Measurements from ENCODE around the gene ELK3.
A peak's percentile ranks its signal among the peaks of the same experiment; 100 is the strongest.

The ELK3 gene

GRCh38 chr12:96274331-96274730 lies 80.2 kb downstream of the ELK3 start:
- H3K4me3 ChIP-seq (ENCODE audit: low read depth, low read length) = no peak overlapping the region
- in situ Hi-C loops (cut with HindIII; ENCODE audit: low pct_ligation_motif_present, low sequenced_read_pairs) = no loop called here
- TF ChIP-seq, protein P1, sequence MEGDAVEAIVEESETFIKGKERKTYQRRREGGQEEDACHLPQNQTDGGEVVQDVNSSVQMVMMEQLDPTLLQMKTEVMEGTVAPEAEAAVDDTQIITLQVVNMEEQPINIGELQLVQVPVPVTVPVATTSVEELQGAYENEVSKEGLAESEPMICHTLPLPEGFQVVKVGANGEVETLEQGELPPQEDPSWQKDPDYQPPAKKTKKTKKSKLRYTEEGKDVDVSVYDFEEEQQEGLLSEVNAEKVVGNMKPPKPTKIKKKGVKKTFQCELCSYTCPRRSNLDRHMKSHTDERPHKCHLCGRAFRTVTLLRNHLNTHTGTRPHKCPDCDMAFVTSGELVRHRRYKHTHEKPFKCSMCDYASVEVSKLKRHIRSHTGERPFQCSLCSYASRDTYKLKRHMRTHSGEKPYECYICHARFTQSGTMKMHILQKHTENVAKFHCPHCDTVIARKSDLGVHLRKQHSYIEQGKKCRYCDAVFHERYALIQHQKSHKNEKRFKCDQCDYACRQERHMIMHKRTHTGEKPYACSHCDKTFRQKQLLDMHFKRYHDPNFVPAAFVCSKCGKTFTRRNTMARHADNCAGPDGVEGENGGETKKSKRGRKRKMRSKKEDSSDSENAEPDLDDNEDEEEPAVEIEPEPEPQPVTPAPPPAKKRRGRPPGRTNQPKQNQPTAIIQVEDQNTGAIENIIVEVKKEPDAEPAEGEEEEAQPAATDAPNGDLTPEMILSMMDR (IDR thresholded peaks at IDR 0.05; ENCODE audit: low read depth, low read length, missing control alignments) = no peak
- peak overlapping the region; percentile 27 for H3K27ac ChIP-seq
- H3K27me3 ChIP-seq (replicated peaks) = no peaks in the 10 kb centered on the region
- peaks cover 48% of the 10 kb centered on the region for H3K36me3 ChIP-seq (replicated peaks)
- no peak for DNase-seq

- Histone ChIP-seq H3K4me3 (ENCODE audit: low read depth, low read length) (no peak overlapping the region), H3K27me3 (replicated peaks) (no peaks in the 10 kb centered on the region), H3K27ac (no peak overlapping the region), H3K36me3 (replicated peaks) (peaks cover 84% of the 10 kb centered on the region)
- in situ Hi-C loops (cut with HindIII; ENCODE audit: low pct_ligation_motif_present, low sequenced_read_pairs) = no loop called here
- no peak for DNase-seq
- TF ChIP-seq, protein P1 (IDR thresholded peaks at IDR 0.05; ENCODE audit: low read depth, low read length, missing control alignments) = no peak
Measured at GRCh38 chr12:96285158-96285557, 91.0 kb downstream of the ELK3 start.

DNA sequence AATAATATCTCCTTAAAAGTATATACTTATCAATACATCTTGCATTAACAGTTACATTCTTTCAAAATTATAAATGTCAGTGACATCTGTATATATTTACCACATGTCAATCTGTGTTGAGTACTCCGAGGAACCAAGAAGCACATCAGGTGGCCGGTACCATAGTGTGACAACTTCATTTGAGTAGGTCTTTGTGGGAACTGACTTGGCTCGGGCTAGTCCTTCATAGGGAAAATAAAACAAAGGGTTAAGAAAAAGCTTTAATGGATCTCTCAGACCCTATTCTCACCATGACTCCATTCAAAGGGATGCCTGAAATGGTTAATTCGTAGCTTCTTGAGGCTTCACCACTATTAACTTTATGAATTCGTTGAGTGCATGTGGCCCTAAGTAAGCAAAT lies 94.9 kb downstream of the ELK3 start:
- H3K4me3 ChIP-seq (ENCODE audit: low read depth, low read length) = no peak overlapping the region
- no peaks in the 10 kb centered on the region for H3K27me3 ChIP-seq (replicated peaks)
- TF ChIP-seq, protein P1 (IDR thresholded peaks at IDR 0.05; ENCODE audit: low read depth, low read length, missing control alignments) = no peak
- in situ Hi-C loops (cut with HindIII; ENCODE audit: low pct_ligation_motif_present, low sequenced_read_pairs) = no loop called here
- no peak for DNase-seq
- peaks cover 59% of the 10 kb centered on the region for H3K36me3 ChIP-seq (replicated peaks)
- no peak overlapping the region for H3K27ac ChIP-seq

DNA sequence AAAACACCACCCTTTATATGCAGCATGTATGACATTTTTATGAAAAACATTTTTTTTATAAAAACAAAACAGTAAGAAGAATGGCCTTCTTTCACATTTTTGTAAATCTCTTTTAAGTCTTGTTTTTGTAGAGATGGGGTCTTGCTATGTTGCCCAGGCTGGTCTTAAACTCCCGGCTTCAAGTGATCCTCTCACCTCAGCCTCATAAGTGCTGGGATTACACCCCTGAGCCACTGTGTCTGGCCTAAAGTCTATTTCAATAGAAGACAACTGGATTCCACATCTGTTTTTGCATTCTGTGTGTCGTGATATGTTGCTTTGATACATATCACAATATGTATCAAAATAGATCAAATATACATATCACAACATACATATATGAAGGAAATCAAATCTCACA lies 98.9 kb downstream of the ELK3 start:
- TF ChIP-seq, protein P1 (IDR thresholded peaks at IDR 0.05; ENCODE audit: low read depth, low read length, missing control alignments) = no peak
- Histone ChIP-seq H3K27ac (no peak overlapping the region), H3K4me3 (ENCODE audit: low read depth, low read length) (no peak overlapping the region), H3K36me3 (replicated peaks) (peaks cover 44% of the 10 kb centered on the region), H3K27me3 (replicated peaks) (no peaks in the 10 kb centered on the region)
- DNase-seq = no peak
- in situ Hi-C loops (cut with HindIII; ENCODE audit: low pct_ligation_motif_present, low sequenced_read_pairs) = no loop called here

- no peak for DNase-seq
- H3K36me3 ChIP-seq (replicated peaks) = peaks cover 39% of the 10 kb centered on the region
- in situ Hi-C loops (cut with HindIII; ENCODE audit: low pct_ligation_motif_present, low sequenced_read_pairs) = no loop called here
- TF ChIP-seq, protein P1 (IDR thresholded peaks at IDR 0.05; ENCODE audit: low read depth, low read length, missing control alignments) = no peak
- no peak overlapping the region for H3K27ac ChIP-seq
- no peak overlapping the region for H3K4me3 ChIP-seq (ENCODE audit: low read depth, low read length)
- H3K27me3 ChIP-seq (replicated peaks) = no peaks in the 10 kb centered on the region
Measured at GRCh38 chr12:96294831-96295230, 100.7 kb downstream of the ELK3 start.

DNA sequence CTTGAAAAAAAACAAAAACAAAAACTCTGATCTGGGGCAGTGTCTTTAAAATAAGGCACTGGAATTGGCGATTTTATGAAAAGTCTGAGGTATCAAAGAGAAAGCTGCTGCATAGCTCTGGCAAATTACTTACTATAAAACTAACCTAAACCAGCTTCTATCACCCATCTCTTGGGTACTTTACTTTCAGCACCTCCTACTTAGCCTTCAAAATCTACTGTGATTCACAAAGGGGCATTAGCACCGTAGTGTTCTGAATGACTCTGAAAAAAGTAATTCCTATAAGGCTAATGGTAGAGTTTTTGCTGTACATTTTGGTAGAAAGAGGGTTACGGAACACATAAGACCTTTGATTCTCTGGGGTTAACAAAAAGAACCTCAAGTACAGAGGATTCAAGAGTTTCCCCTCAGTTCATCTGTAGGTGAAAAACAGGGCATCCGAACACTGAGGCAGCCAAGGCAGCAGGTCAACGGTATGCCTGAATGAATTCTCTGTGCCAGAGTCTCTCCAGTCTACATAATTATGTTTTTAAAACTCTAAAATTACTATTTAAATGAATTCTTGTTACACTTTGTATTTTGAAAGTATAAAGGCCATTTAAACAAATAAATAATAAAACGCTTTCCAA lies 101.5 kb downstream of the ELK3 start:
- Histone ChIP-seq H3K27me3 (replicated peaks) (no peaks in the 10 kb centered on the region), H3K27ac (no peak overlapping the region), H3K4me3 (ENCODE audit: low read depth, low read length) (no peak overlapping the region), H3K36me3 (replicated peaks) (peaks cover 38% of the 10 kb centered on the region)
- in situ Hi-C loops (cut with HindIII; ENCODE audit: low pct_ligation_motif_present, low sequenced_read_pairs) = no loop called here
- DNase-seq = no peak
- TF ChIP-seq, protein P1 (IDR thresholded peaks at IDR 0.05; ENCODE audit: low read depth, low read length, missing control alignments) = no peak

All from brain microvascular endothelial cell (primary cell).